Thymus (tissue), 11 donors: Measurements from ENCODE around the gene PVR. TPM values are rescaled to one million over a fixed set of nuclear protein-coding genes. Genes with fewer than 3 reads are reported as not detected.
"Not testable (repeated sequence)": the region's sequence is repeated elsewhere in the genome, so short reads cannot be mapped to it uniquely, and the experiment has no call there.

Experiments used
- DNase-seq, 9 donors: peaks; one replicate each; pipeline ENCODE4 v3.0.0-alpha.2; 2013; ENCODE audit warnings: low spot score in 9 of 9, low read depth in 6 of 9, missing footprints in 1 of 9
- H3K27ac ChIP-seq, 2 donors: one replicate each; pipeline ENCODE4 v1.5.1; 2013; ENCODE audit warnings: control low read depth in 1 of 2, low read depth in 1 of 2, low read length in 1 of 2, mild to moderate bottlenecking in 1 of 2, moderate library complexity in 1 of 2
- H3K27me3 ChIP-seq, 2 donors: one replicate each; pipeline ENCODE4 v1.5.1; 2013; ENCODE audit warnings: low read length in 1 of 2; ENCODE audit not compliant: control insufficient read depth in 2 of 2, insufficient read depth in 1 of 2
- H3K36me3 ChIP-seq, 2 donors: one replicate each; pipeline ENCODE4 v1.5.1; 2013; ENCODE audit warnings: low read length in 1 of 2, mild to moderate bottlenecking in 1 of 2, moderate library complexity in 1 of 2; ENCODE audit not compliant: control insufficient read depth in 2 of 2, insufficient read depth in 2 of 2
- H3K4me1 ChIP-seq, 2 donors: one replicate each; pipeline ENCODE4 v1.5.1; 2013; ENCODE audit warnings: low read length in 2 of 2; ENCODE audit not compliant: control insufficient read depth in 2 of 2, insufficient read depth in 2 of 2
- H3K4me3 ChIP-seq, 2 donors: one replicate each; pipeline ENCODE4 v1.5.1; 2013; ENCODE audit warnings: low read length in 2 of 2, control low read depth in 1 of 2, mild to moderate bottlenecking in 1 of 2
- H3K9me3 ChIP-seq, 2 donors: one replicate each; pipeline ENCODE4 v1.5.1; 2013; ENCODE audit warnings: low read length in 1 of 2, mild to moderate bottlenecking in 1 of 2; ENCODE audit not compliant: control insufficient read depth in 2 of 2, insufficient read depth in 1 of 2
- WGBS: extraction: QIAGEN DNeasy Blood & Tissue Kit; methylation state at CpG from one replicate; pipeline ENCODE4 v1.1.7; 2013; 5-methylcytosine and 5-hydroxymethylcytosine counted together
- polyA plus RNA-seq: library from polyadenylated mRNA; stranded (reverse); fragments of 200-250 nt; gene quantifications from one replicate; pipeline ENCODE4 v1.2.3, GENCODE V29; 2013
- total RNA-seq: library from RNA; stranded (reverse); fragments of 120-200 nt; gene quantifications from one replicate; pipeline ENCODE4 v1.2.4, GENCODE V29; 2013
- donor health status: healthy.

Gene PVR
- total and polyA plus RNA-seq, 2 donors: 5.6 to 7.8 TPM

DNA sequence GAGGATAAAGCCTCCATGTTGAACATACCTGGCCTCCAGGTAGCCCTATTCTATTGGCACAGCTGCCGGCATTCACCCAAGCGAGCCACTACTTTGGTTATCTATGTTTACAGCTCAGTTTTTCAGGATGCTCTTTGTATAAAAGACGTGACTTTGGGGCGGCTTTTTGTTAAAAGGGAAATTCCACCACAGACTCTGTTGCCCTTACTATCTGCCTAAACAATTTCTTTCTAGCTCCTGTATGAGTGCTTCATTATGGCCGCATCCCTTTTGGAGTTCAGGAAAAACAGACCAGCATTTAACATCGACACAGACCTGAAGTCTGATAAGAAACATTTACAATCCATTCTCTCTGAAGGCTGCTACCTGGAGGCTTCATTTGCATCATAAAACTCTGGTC, 39.5 kb upstream of the PVR start:
- no peaks in the 10 kb centered on the region for H3K27me3 ChIP-seq
- H3K4me1 ChIP-seq: no peaks in the 10 kb centered on the region
- no peaks in the 10 kb centered on the region for H3K9me3 ChIP-seq
- WGBS: 93% methylated on average over 6 of the region's 6 CpGs
- no peak for DNase-seq
- H3K27ac ChIP-seq: no peak overlapping the region
- no peaks in the 10 kb centered on the region for H3K36me3 ChIP-seq
- H3K4me3 ChIP-seq: no peak overlapping the region

DNA sequence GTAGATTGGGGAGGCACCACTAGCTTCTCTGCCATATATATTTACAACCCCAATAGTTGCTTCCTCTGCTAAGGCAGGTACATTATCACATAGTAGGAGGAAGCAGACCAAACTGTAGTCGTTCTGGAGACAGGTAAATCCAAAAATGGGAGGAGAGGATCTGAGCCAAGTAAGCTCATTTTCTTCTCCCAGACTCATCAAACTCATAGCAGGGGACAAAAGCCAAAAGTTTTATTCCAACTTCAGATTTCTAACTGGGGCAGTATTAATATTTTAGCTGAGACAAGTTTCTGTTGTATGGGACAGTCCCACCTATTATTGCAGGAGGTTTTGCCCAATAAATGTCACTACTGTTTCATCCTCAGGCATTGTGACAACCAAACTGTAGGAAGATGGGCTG, 38.2 kb upstream of the PVR start:
- H3K36me3 ChIP-seq: no peaks in the 10 kb centered on the region
- no peak overlapping the region for H3K4me3 ChIP-seq
- H3K4me1 ChIP-seq: no peaks in the 10 kb centered on the region
- no peak overlapping the region for H3K27ac ChIP-seq
- no peak for DNase-seq
- WGBS: 87% methylated on average over 1 of the region's 1 CpG
- H3K27me3 ChIP-seq: no peaks in the 10 kb centered on the region
- no peaks in the 10 kb centered on the region for H3K9me3 ChIP-seq

DNA sequence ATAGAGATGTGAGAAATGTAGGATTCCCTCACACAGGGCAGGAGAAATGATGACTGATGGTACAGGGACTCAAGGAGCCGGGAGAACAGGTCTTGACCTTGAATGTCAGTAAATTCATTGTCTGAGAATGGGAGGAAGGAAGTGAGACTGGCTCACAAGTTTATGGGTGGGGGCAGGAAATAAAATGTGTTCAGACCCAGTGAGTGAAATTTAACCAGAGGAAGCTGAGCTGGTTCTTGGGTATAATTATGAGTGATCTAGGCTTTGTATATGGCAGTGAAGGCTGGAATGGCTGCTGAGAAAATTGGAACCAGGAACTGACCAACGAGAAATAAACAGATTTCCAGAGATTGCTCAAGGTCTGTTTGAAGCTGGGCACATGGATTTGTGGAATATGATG, 36.7 kb upstream of the PVR start:
- peak in 2 of 9 donors; percentile 2 to 18 for DNase-seq
- Histone ChIP-seq H3K36me3 (no peaks in the 10 kb centered on the region), H3K27me3 (no peaks in the 10 kb centered on the region), H3K4me1 (no peaks in the 10 kb centered on the region), H3K27ac (no peak overlapping the region), H3K9me3 (no peaks in the 10 kb centered on the region), H3K4me3 (no peak overlapping the region)
- 11% methylated on average over 2 of the region's 2 CpGs for WGBS

DNA sequence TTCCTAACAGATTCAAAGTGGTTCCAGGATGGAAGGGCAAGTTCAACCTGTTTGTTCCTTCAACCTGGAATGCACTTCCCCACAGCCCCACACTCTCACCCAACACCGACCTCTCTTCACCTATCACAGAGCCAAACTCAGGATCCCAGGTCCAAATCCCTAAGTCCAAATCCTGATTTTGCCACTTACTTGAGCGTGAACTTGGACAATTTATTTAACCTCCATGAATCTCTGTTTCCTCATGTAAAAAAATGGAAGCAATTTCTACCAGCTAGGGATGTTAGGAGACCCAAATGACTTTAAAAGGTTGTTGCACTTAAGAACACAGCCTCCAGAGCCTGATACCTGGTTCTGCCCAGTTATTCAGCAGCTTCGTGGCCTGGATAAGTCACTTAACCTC, 35.8 kb upstream of the PVR start:
- H3K36me3 ChIP-seq: no peaks in the 10 kb centered on the region
- no peak for DNase-seq
- no peaks in the 10 kb centered on the region for H3K27me3 ChIP-seq
- no peak overlapping the region for H3K27ac ChIP-seq
- H3K4me1 ChIP-seq: no peaks in the 10 kb centered on the region
- H3K9me3 ChIP-seq: no peaks in the 10 kb centered on the region
- no peak overlapping the region for H3K4me3 ChIP-seq
- 86% methylated on average over 3 of the region's 3 CpGs for WGBS

DNA sequence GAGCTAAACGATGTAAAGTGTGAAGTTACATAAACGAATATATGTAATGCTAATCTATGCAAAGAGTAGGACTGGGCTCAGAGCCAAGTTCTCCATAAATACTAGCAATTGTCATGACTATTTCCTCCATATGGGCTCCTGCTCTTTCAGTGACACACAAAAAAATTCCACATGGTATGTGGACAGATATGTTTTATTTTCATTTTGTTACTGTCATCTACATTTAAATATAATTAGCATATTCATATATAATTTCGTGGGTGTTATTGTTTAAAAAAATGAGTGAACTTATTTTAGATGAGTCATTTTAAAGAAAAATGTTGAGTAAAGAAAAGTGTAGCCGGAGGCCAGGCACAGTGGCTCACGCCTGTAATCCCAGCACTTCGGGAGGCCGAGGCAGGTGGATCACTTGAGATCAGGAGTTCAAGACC, 35.3 kb upstream of the PVR start:
- Histone ChIP-seq H3K27ac (no peak overlapping the region), H3K4me1 (no peaks in the 10 kb centered on the region), H3K27me3 (no peaks in the 10 kb centered on the region), H3K36me3 (no peaks in the 10 kb centered on the region), H3K4me3 (no peak overlapping the region), H3K9me3 (no peaks in the 10 kb centered on the region)
- 63% methylated on average over 7 of the region's 7 CpGs for WGBS
- DNase-seq: no peak

DNA sequence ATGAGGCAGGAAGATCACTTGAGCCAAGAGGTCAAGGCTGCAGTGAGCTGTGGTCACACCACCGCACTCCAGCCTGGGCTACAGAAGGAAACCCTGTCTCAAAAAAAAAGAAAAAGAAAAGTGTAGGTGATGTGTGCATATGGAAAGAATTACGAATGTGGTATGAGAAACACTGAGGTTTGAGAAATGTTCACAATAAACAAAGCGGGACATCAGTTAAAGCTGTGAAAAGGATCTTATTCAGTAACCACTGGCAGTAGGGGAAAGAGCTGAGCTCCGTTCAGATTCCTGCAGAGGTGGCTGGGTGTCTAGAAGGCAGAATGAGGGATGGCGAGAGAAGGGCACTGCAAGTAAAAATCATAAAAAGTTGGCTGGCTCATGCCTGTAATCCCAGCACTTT, 34.5 kb upstream of the PVR start:
- Histone ChIP-seq H3K4me1 (no peaks in the 10 kb centered on the region), H3K27me3 (no peaks in the 10 kb centered on the region), H3K9me3 (no peaks in the 10 kb centered on the region), H3K4me3 (no peak overlapping the region), H3K36me3 (no peaks in the 10 kb centered on the region), H3K27ac (no peak overlapping the region)
- 95% methylated on average over 5 of the region's 5 CpGs for WGBS
- DNase-seq: no peak

DNA sequence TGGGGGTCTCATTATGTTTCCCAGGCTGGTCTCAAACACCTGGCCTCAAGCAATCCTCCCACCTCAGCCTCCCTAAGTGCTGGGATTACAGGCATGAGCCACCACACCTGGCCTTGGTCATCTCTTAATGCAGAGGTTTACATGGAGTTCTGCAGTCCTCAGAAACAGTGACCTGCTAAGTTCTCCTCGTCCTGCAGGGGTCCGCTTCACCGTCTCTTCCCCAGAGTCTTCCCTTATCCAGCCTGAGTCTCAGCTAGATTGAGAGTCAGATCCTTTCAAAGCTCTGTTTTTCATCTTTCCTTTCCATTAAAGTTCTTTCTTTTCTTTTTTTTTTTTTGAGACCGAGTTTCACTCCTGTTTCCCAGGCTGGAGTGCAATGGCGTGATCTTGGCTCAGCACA, 33.2 kb upstream of the PVR start:
- not testable (repeated sequence) for H3K27ac ChIP-seq, DNase-seq, H3K9me3 ChIP-seq, H3K4me3 ChIP-seq, H3K4me1 ChIP-seq, H3K36me3 ChIP-seq, H3K27me3 ChIP-seq
- WGBS: 92% methylated on average over 5 of the region's 5 CpGs

DNA sequence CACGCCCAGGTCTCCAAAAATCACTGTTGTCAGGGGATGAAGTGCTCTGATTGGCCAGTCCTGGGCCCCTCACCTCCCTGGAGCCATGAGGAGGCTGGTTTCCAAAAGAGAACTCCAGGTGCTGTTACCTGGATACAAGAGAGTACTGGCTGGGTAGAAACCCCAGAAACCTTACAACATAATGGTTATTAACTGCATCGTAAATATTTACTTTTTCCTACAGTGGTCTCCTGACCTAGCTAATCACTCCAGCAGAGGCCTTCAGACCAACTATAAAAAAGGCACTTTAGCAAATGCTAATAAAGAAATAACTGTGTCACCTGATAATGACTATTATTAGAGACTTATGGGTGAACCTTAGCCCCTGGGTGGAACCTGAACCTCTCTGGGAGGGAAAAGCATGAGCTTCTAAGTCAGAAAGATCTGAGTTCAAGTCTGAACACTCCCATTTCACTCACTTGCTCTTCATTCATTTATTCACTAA, 31.9 kb upstream of the PVR start:
- Histone ChIP-seq H3K9me3 (no peaks in the 10 kb centered on the region), H3K27ac (no peak overlapping the region), H3K4me3 (no peak overlapping the region), H3K4me1 (no peaks in the 10 kb centered on the region), H3K27me3 (no peaks in the 10 kb centered on the region), H3K36me3 (no peaks in the 10 kb centered on the region)
- DNase-seq: no peak
- 99% methylated on average over 2 of the region's 2 CpGs for WGBS

DNA sequence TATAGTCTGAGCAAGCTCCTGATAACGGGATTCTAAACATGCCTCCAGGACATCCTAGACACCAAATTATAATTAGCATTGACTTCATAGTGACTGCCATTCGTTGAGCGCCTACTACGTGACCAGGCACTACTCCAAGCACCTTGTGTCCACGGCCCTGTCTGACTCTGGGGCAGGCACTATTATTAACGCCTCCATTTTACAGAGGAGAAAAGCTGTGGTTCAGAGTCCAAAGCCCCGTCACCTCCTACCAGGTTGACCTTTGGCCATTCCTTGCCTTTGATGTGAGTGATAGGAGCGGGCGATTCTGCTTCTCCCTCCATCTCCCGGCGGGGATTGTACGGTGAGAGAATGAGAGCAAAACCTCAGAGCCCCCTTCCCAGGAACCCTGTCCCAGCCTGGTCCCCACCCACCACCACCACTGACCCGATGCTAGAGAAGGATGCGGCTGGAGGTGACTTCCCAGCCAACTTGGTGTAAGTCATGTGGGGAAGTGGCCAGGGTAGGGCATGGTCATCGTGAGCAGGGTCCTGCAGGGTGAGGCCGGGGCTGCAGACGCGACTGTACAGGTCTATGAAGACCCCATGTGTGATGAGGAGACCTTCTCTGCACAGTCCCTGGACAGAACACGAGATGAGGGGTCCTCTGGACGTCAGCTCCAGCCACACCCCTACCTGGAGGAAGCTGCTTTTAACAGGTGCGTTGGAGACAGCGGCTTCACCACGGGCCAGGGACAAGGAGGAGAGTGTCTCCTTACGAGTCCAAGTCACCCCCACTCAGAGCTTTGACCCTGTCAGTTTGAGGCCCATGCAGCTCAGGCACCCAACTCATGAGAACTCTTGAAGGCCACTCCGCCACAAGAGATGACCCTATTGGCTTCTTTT, 30.2 kb upstream of the PVR start, which contains the start of gene IGSF23:
Gene IGSF23 (plus strand): TSS at position 269 of the 884 bp plus-strand sequence. CDS start 83 bp downstream, at position 352.
- Histone ChIP-seq H3K4me1 (no peaks in the 10 kb centered on the region), H3K27me3 (no peaks in the 10 kb centered on the region), H3K9me3 (no peaks in the 10 kb centered on the region), H3K27ac (no peak within 1 kb of the TSS), H3K36me3 (no peaks in the 10 kb centered on the region), H3K4me3 (no peak within 1 kb of the TSS)
- no peak for DNase-seq
- WGBS: 96% methylated on average over 25 of the region's 25 CpGs
